HCT116 (cell line): ENCODE results near the gene TRIP13. TPM values are rescaled to one million over a fixed set of nuclear protein-coding genes. Genes with fewer than 3 reads are reported as not detected.

ENCODE experiments used
- ATAC-seq: fragments of 200-7000 bp; cut with Tn5 transposase; 2 replicates; pipeline ENCODE4 v1.9.1; 2020; ENCODE audit warnings: mild to moderate bottlenecking, moderate library complexity
- BruUV-seq: library from RNA; stranded (reverse); fragments of 400-500 nt; replicated peaks from 2 replicates; lab custom pipeline; 2021; lab: Mats Ljungman, UMichigan
- CTCF ChIA-PET: fragments of 300-600 bp; sonication (Branson Sonifier 250); formaldehyde crosslinking; loops from one replicate; lab custom pipeline; 2021; ENCODE audit warnings: antibody characterized with exemption; lab: Charles Lee
- POLR2A ChIA-PET: fragments of 300-600, 350-600 bp; sonication (Branson Sonifier 250); formaldehyde crosslinking; loops from one replicate; lab custom pipeline; 2021; ENCODE audit warnings: antibody characterized with exemption; lab: Charles Lee
- RAD21 ChIA-PET, 2 experiments: fragments of 300-600 bp; sonication (Branson Sonifier 250); formaldehyde crosslinking; loops; one replicate each; lab custom pipeline; 2023; ENCODE audit warnings: low total read pairs in 2 of 2; ENCODE audit not compliant: uncharacterized antibody in 2 of 2, unreplicated experiment in 2 of 2, low non-redundant PET in 1 of 2; lab: Charles Lee
- DNase-seq: peaks from one replicate; pipeline ENCODE4 v3.0.0-alpha.2; 2010; ENCODE audit warnings: low read depth, low spot score
- H2AFZ ChIP-seq: fragments of 200-600 bp; shearing (Covaris generic), sonication (generic); 2 replicates; pipeline ENCODE4 v1.6.1; 2017; ENCODE audit warnings: low read depth, mixed run types, mixed read lengths, antibody characterized with exemption, low read length; ENCODE audit not compliant: poor library complexity, severe bottlenecking
- H3K27ac ChIP-seq: 2 replicates; pipeline ENCODE4 v1.5.1; 2012; ENCODE audit warnings: low read depth, low read length
- H3K27me3 ChIP-seq: fragments of 200-600 bp; sonication (generic); 2 replicates; pipeline ENCODE4 v1.6.1; 2016; ENCODE audit warnings: mixed run types, low read length, mixed read lengths; ENCODE audit not compliant: insufficient read depth
- H3K36me3 ChIP-seq, 2 experiments: fragments of 200-500 bp in 1 of 2; fragments of 200-600 bp in 1 of 2; sonication (Bioruptor generic) in 1 of 2; sonication (generic) in 1 of 2; 2 replicates each; pipeline versions ENCODE4 v1.5.1 to v1.6.1; 2014 to 2016; ENCODE audit warnings: low read length in 2 of 2, inconsistent platforms in 1 of 2, mixed read lengths in 1 of 2, mixed run types in 1 of 2; ENCODE audit not compliant: insufficient read depth in 2 of 2, control insufficient read depth in 1 of 2
- H3K4me1 ChIP-seq, 2 experiments: fragments of 200-600 bp in 1 of 2; sonication (generic) in 1 of 2; 2 replicates each; pipeline versions ENCODE4 v1.5.1 to v1.6.1; 2012 to 2017; ENCODE audit warnings: low read length in 2 of 2, inconsistent platforms in 1 of 2, mild to moderate bottlenecking in 1 of 2, mixed read lengths in 1 of 2, mixed run types in 1 of 2, moderate library complexity in 1 of 2; ENCODE audit not compliant: insufficient read depth in 2 of 2, control insufficient read depth in 1 of 2
- H3K4me2 ChIP-seq: fragments of 200-600 bp; sonication (generic); 2 replicates; pipeline ENCODE4 v1.6.1; 2017; ENCODE audit warnings: mixed run types, low read length, mixed read lengths
- H3K4me3 ChIP-seq, 2 experiments: fragments of 200-600 bp in 1 of 2; sonication (generic) in 1 of 2; replicated peaks in 1 of 2; 2 replicates each; pipeline ENCODE4 v1.5.1; 2011 to 2016; ENCODE audit warnings: low read length in 2 of 2, control low read depth in 1 of 2, low read depth in 1 of 2, mild to moderate bottlenecking in 1 of 2, mixed read lengths in 1 of 2, mixed run types in 1 of 2
- H3K79me2 ChIP-seq: fragments of 200-600 bp; sonication (generic); 2 replicates; pipeline ENCODE4 v1.6.1; 2017; ENCODE audit warnings: mild to moderate bottlenecking, mixed run types, low read length, moderate library complexity, mixed read lengths; ENCODE audit not compliant: insufficient read depth
- H3K9ac ChIP-seq: fragments of 200-600 bp; sonication (generic); 2 replicates; pipeline ENCODE4 v1.6.1; 2016; ENCODE audit warnings: low read length, mixed read lengths
- H3K9me2 ChIP-seq: fragments of 200-600 bp; sonication (generic), shearing (Covaris generic); 2 replicates; pipeline ENCODE4 v1.6.1; 2017; ENCODE audit warnings: mixed run types, mild to moderate bottlenecking, moderate library complexity; ENCODE audit not compliant: insufficient read depth
- H3K9me3 ChIP-seq, 2 experiments: fragments of 200-500 bp in 1 of 2; fragments of 200-600 bp in 1 of 2; sonication (Bioruptor generic) in 1 of 2; sonication (generic) in 1 of 2; 2 replicates each; pipeline ENCODE4 v1.6.1; 2014 to 2017; ENCODE audit warnings: low read length in 2 of 2, mixed read lengths in 2 of 2, inconsistent platforms in 1 of 2, low read depth in 1 of 2, mild to moderate bottlenecking in 1 of 2, mixed run types in 1 of 2, moderate library complexity in 1 of 2; ENCODE audit not compliant: control insufficient read depth in 1 of 2, insufficient read depth in 1 of 2
- H4K20me1 ChIP-seq: fragments of 200-600 bp; sonication (generic), shearing (Covaris generic); 2 replicates; pipeline ENCODE4 v1.6.1; 2017; ENCODE audit warnings: mixed run types, mild to moderate bottlenecking, moderate library complexity; ENCODE audit not compliant: insufficient read depth
- ATF3 ChIP-seq: IDR thresholded peaks from 2 replicates; pipeline ENCODE4 v1.6.1; 2012
- CTCF ChIP-seq, 3 experiments: fragments of 200-600 bp in 1 of 3; sonication (generic) in 1 of 3; IDR thresholded peaks in 2 of 3; conservative IDR thresholded peaks in 1 of 3; 2 replicates each; pipeline ENCODE4 v1.5.1; 2012 to 2017; ENCODE audit warnings: low read depth in 2 of 3, low read length in 2 of 3, antibody characterized with exemption in 1 of 3, borderline replicate concordance in 1 of 3, control low read depth in 1 of 3, mild to moderate bottlenecking in 1 of 3, mixed read lengths in 1 of 3, mixed run types in 1 of 3, moderate library complexity in 1 of 3; ENCODE audit not compliant: insufficient read depth in 1 of 3
- EGR1 ChIP-seq: IDR thresholded peaks from 2 replicates; pipeline ENCODE4 v1.6.1; 2012; ENCODE audit warnings: low read depth
- ELF1 ChIP-seq: IDR thresholded peaks from 2 replicates; pipeline ENCODE4 v1.6.1; 2012; ENCODE audit warnings: low read depth, borderline replicate concordance
- EZH2 ChIP-seq: fragments of 200-600 bp; sonication (generic); IDR thresholded peaks from 2 replicates; pipeline ENCODE4 v1.6.1; 2017; ENCODE audit warnings: antibody characterized with exemption, mixed run types
- FOSL1 ChIP-seq: IDR thresholded peaks from 2 replicates; pipeline ENCODE4 v1.6.1; 2012; ENCODE audit warnings: low read depth
- JUND ChIP-seq: IDR thresholded peaks from 2 replicates; pipeline ENCODE4 v1.6.1; 2012
- MAX ChIP-seq: IDR thresholded peaks from 2 replicates; pipeline ENCODE4 v1.6.1; 2012
- POLR2AphosphoS5 ChIP-seq: IDR thresholded peaks from 2 replicates; pipeline ENCODE4 v1.6.1; 2011; ENCODE audit warnings: mild to moderate bottlenecking, low read depth, low read length, moderate library complexity
- RAD21 ChIP-seq: IDR thresholded peaks from 2 replicates; pipeline ENCODE4 v1.6.1; 2012; ENCODE audit warnings: low read depth, mild to moderate bottlenecking
- REST ChIP-seq: IDR thresholded peaks from 2 replicates; pipeline ENCODE4 v1.6.1; 2012; ENCODE audit warnings: low read depth
- SP1 ChIP-seq: IDR thresholded peaks from 2 replicates; pipeline ENCODE4 v1.6.1; 2012; ENCODE audit warnings: low read depth
- TCF7L2 ChIP-seq: IDR thresholded peaks from 2 replicates; pipeline ENCODE4 v1.7.0; 2011; ENCODE audit warnings: borderline replicate concordance, inconsistent platforms; ENCODE audit not compliant: insufficient read depth, insufficient read length; ENCODE audit errors: extremely low read depth
- ZBTB33 ChIP-seq: IDR thresholded peaks from 2 replicates; pipeline ENCODE4 v1.6.1; 2011; ENCODE audit warnings: mild to moderate bottlenecking, low read length, moderate library complexity; ENCODE audit not compliant: insufficient replicate concordance; ENCODE audit errors: extremely low read depth
- intact Hi-C: fragments of 100-400 bp; cut with micrococcal nuclease; formaldehyde crosslinking; loops from 2 replicates; pipeline ENCODE4 v1.10.0; 2022
- total RNA-seq: library from RNA; stranded (reverse); gene quantifications from one replicate; pipeline ENCODE4 v1.2.1, GENCODE V29; 2021; ENCODE audit not compliant: unreplicated experiment

TRIP13 gene
- total RNA-seq, 1 experiment from 2014 or later, result 45.0 TPM

- TF ChIP-seq ZBTB33 (no peak), EGR1 (no peak), SP1 (no peak)
Observed at GRCh38 chr5:851553-851952, 41.1 kb upstream of the TRIP13 start (continued).

- no peaks in the 10 kb centered on the region for H3K79me2 ChIP-seq
- CTCF ChIA-PET, result no interaction called here
- H3K9me2 ChIP-seq, result no peaks in the 10 kb centered on the region
- H3K36me3 ChIP-seq, result no peaks in the 10 kb centered on the region
- H3K27me3 ChIP-seq, result no peaks in the 10 kb centered on the region
- H3K9me3 ChIP-seq, result no peaks in the 10 kb centered on the region
- H3K9ac ChIP-seq, result no peak overlapping the region
- H3K4me2 ChIP-seq, result no peak overlapping the region
- no peaks in the 10 kb centered on the region for H3K4me1 ChIP-seq
- POLR2A ChIA-PET, result no interaction called here
- intact Hi-C loops, result no loop called here
- no peak for DNase-seq
- ATAC-seq, result no peak
- no peak overlapping the region for H3K27ac ChIP-seq
- no TSS peak for BruUV-seq
- no peaks in the 10 kb centered on the region for H4K20me1 ChIP-seq
- RAD21 ChIA-PET, result no interaction called here
- H2AFZ ChIP-seq, result no peak overlapping the region
- no peak overlapping the region for H3K4me3 ChIP-seq
- no peak for TF ChIP-seq ELF1
- no peak for TF ChIP-seq FOSL1
- no peak for TF ChIP-seq RAD21
- no peak for TF ChIP-seq MAX
- TF ChIP-seq EGR1, result no peak
- no peak for TF ChIP-seq JUND
- no peak for TF ChIP-seq TCF7L2
- TF ChIP-seq POLR2AphosphoS5, result no peak
- TF ChIP-seq EZH2, result no peak
- TF ChIP-seq ATF3, result no peak
- TF ChIP-seq ZBTB33, result no peak
- TF ChIP-seq CTCF (IDR thresholded peaks at IDR 0.05 in 2 of 3, conservative IDR thresholded peaks at IDR 0.05 in 1 of 3; ENCODE audit: borderline replicate concordance in 1 of 3, insufficient read depth in 1 of 3, low read depth in 2 of 3, low read length in 2 of 3), result no peak
- no peak for TF ChIP-seq REST
- no peak for TF ChIP-seq SP1
Observed at GRCh38 chr5:852018-852417, 40.7 kb upstream of the TRIP13 start.
